ENCODE results near the gene TCF3. TPM values are rescaled to one million over a fixed set of nuclear protein-coding genes. Genes with fewer than 3 reads are reported as not detected.
"Not testable (repeated sequence)": the region's sequence is repeated elsewhere in the genome, so short reads cannot be mapped to it uniquely, and the experiment has no call there.

The TCF3 gene
- total RNA-seq, 1 experiment from 2014 or later = 62.7 TPM

GRCh38 chr19:1651568-1652291 is 685 bp downstream of the TCF3 start:
- DNase-seq (ENCODE audit: low read depth) = peak; percentile 64

GRCh38 chr19:1650650-1651567 is 1.5 kb downstream of the TCF3 start:
- DNase-seq (ENCODE audit: low read depth) = no peak

- no peak for DNase-seq (ENCODE audit: low read depth)
These were observed 2.4 kb downstream of the TCF3 start for GRCh38 chr19:1649706-1650649.

GRCh38 chr19:1648920-1649541 is 3.4 kb downstream of the TCF3 start:
- DNase-seq (ENCODE audit: low read depth) = no peak

- no peak for DNase-seq (ENCODE audit: low read depth)
These were observed 4.0 kb downstream of the TCF3 start for GRCh38 chr19:1648459-1648849.

- no peak for DNase-seq (ENCODE audit: low read depth)
These were observed 4.6 kb downstream of the TCF3 start for GRCh38 chr19:1647501-1648458.

- no peak for DNase-seq (ENCODE audit: low read depth)
These were observed 5.6 kb downstream of the TCF3 start for GRCh38 chr19:1646659-1647453.

GRCh38 chr19:1646149-1646548 is 6.3 kb downstream of the TCF3 start:
- no peak for DNase-seq (ENCODE audit: low read depth)

GRCh38 chr19:1645299-1645698 is 7.1 kb downstream of the TCF3 start:
- no peak for DNase-seq (ENCODE audit: low read depth)

GRCh38 chr19:1644070-1644469 is 8.3 kb downstream of the TCF3 start:
- no peak for DNase-seq (ENCODE audit: low read depth)

- DNase-seq (ENCODE audit: low read depth) = not testable (repeated sequence)
These were observed 11.4 kb downstream of the TCF3 start for GRCh38 chr19:1640893-1641448.

GRCh38 chr19:1636325-1637236 is 15.8 kb downstream of the TCF3 start:
- no peak for DNase-seq (ENCODE audit: low read depth)

GRCh38 chr19:1634938-1635243 is 17.5 kb downstream of the TCF3 start:
- no peak for DNase-seq (ENCODE audit: low read depth)

GRCh38 chr19:1634242-1634937 is 18.0 kb downstream of the TCF3 start:
- DNase-seq (ENCODE audit: low read depth) = no peak

- no peak for DNase-seq (ENCODE audit: low read depth)
These were observed 19.1 kb downstream of the TCF3 start for GRCh38 chr19:1633269-1633826.

- DNase-seq (ENCODE audit: low read depth) = no peak
These were observed 19.8 kb downstream of the TCF3 start for GRCh38 chr19:1632462-1633268.

Measured in RPMI7951 (cell line).